Neural progenitor cell (in vitro differentiated cells): ENCODE measurements around the gene KIAA0930. TPM values are rescaled to one million over a fixed set of nuclear protein-coding genes. Genes with fewer than 3 reads are reported as not detected.

ENCODE experiments used
- DNase-seq: peaks from one replicate; pipeline ENCODE4 v3.0.0-alpha.2; 2016; ENCODE audit warnings: low spot score
- H2AFZ ChIP-seq: fragments of 200-600 bp; sonication (generic); replicated peaks from 2 replicates; pipeline ENCODE4 v1.6.1; 2016; ENCODE audit warnings: antibody characterized with exemption
- H3F3A ChIP-seq: fragments of 200-600 bp; sonication (generic); 2 replicates; pipeline ENCODE4 v1.6.1; 2016; ENCODE audit warnings: antibody characterized with exemption, low read depth
- H3K27ac ChIP-seq: fragments of 200-600 bp; sonication (generic); 2 replicates; pipeline ENCODE4 v1.5.1; 2016; ENCODE audit warnings: mild to moderate bottlenecking
- H3K27me3 ChIP-seq: fragments of 200-600 bp; sonication (generic); 2 replicates; pipeline ENCODE4 v1.6.1; 2016; ENCODE audit warnings: mild to moderate bottlenecking, moderate library complexity
- H3K36me3 ChIP-seq: fragments of 200-600 bp; sonication (generic); 2 replicates; pipeline ENCODE4 v1.5.1; 2016
- H3K4me1 ChIP-seq: fragments of 200-600 bp; sonication (generic); 2 replicates; pipeline ENCODE4 v1.6.1; 2016; ENCODE audit warnings: mixed run types
- H3K4me2 ChIP-seq: fragments of 200-600 bp; sonication (generic); 2 replicates; pipeline ENCODE4 v1.6.1; 2016
- H3K4me3 ChIP-seq: fragments of 200-600 bp; sonication (generic); 2 replicates; pipeline ENCODE4 v1.5.1; 2016
- H3K79me2 ChIP-seq: fragments of 200-600 bp; sonication (generic); 2 replicates; pipeline ENCODE4 v1.6.1; 2016; ENCODE audit warnings: low read depth
- H3K9ac ChIP-seq: fragments of 200-600 bp; sonication (generic); 2 replicates; pipeline ENCODE4 v1.6.1; 2016
- H3K9me3 ChIP-seq: fragments of 200-600 bp; sonication (generic); 2 replicates; pipeline ENCODE4 v1.5.1; 2016; ENCODE audit warnings: low read depth
- H4K20me1 ChIP-seq: fragments of 200-600 bp; sonication (generic); 2 replicates; pipeline ENCODE4 v1.6.1; 2016; ENCODE audit warnings: low read depth
- H3K27ac Mint-ChIP-seq: 3 replicates; pipeline ENCODE4 v1.8.0; 2021; ENCODE audit warnings: mixed read lengths
- H3K27me3 Mint-ChIP-seq: 2 replicates; pipeline ENCODE4 v1.8.0; 2022; ENCODE audit warnings: low read depth, mild to moderate bottlenecking, inconsistent platforms, moderate library complexity, mixed read lengths; ENCODE audit not compliant: insufficient read depth
- H3K36me3 Mint-ChIP-seq: 3 replicates; pipeline ENCODE4 v1.8.0; 2021; ENCODE audit warnings: mixed read lengths
- H3K4me1 Mint-ChIP-seq: 3 replicates; pipeline ENCODE4 v1.8.0; 2021; ENCODE audit warnings: mixed read lengths
- H3K4me3 Mint-ChIP-seq: 3 replicates; pipeline ENCODE4 v1.8.0; 2021; ENCODE audit warnings: mild to moderate bottlenecking, moderate library complexity, mixed read lengths
- H3K9me3 Mint-ChIP-seq: 3 replicates; pipeline ENCODE4 v1.8.0; 2020; ENCODE audit warnings: mixed read lengths
- CTCF ChIP-seq: fragments of 200-600 bp; sonication (generic); IDR thresholded peaks from 2 replicates; pipeline ENCODE4 v1.5.1; 2017; ENCODE audit warnings: antibody characterized with exemption, mild to moderate bottlenecking
- EZH2 ChIP-seq: fragments of 200-600 bp; sonication (generic); IDR thresholded peaks from 2 replicates; pipeline ENCODE4 v1.6.1; 2017; ENCODE audit warnings: antibody characterized with exemption, mild to moderate bottlenecking, moderate library complexity
- EZH2phosphoT487 ChIP-seq: fragments of 200-600 bp; sonication (generic); IDR thresholded peaks from 2 replicates; pipeline ENCODE4 v1.6.1; 2017; ENCODE audit warnings: antibody characterized with exemption
- total RNA-seq: library from RNA; depleted of rRNA; stranded (reverse); fragments of >200 nt; gene quantifications from 2 replicates; pipeline ENCODE4 v1.2.3, GENCODE V29; 2015; ENCODE audit warnings: low replicate concordance

The KIAA0930 gene
- total RNA-seq, 1 donor from 2014 or later, result 15.0 TPM

GRCh38 chr22:45200230-45200629 lies 40.5 kb downstream of the KIAA0930 start:
- Histone ChIP-seq H3K4me1 (peaks cover 5% of the 10 kb centered on the region), H3K4me3 (no peak overlapping the region), H3K27me3 (no peaks in the 10 kb centered on the region), H2AFZ (no peak overlapping the region), H3K79me2 (no peaks in the 10 kb centered on the region), H3K36me3 (no peaks in the 10 kb centered on the region), H3K9ac (no peak overlapping the region), H3K4me2 (no peak overlapping the region), H3F3A (no peaks in the 10 kb centered on the region), H3K9me3 (no peaks in the 10 kb centered on the region), H4K20me1 (no peaks in the 10 kb centered on the region), H3K27ac (no peak overlapping the region)
- TF ChIP-seq EZH2phosphoT487, result no peak
- no peak for TF ChIP-seq CTCF
- no peak for TF ChIP-seq EZH2
- Mint-ChIP-seq H3K4me3 (no peak overlapping the region), H3K36me3 (peaks cover 2% of the 10 kb centered on the region), H3K9me3 (no peaks in the 10 kb centered on the region), H3K4me1 (peaks cover 21% of the 10 kb centered on the region), H3K27ac (no peak overlapping the region), H3K27me3 (peaks cover 3% of the 10 kb centered on the region)
- DNase-seq, result no peak

GRCh38 chr22:45199723-45200122 lies 41.0 kb downstream of the KIAA0930 start:
- no peak for DNase-seq
- Histone ChIP-seq H3K4me1 (peaks cover 5% of the 10 kb centered on the region), H4K20me1 (no peaks in the 10 kb centered on the region), H3K27ac (no peak overlapping the region), H3K79me2 (no peaks in the 10 kb centered on the region), H3F3A (no peaks in the 10 kb centered on the region), H3K9ac (no peak overlapping the region), H3K4me3 (no peak overlapping the region), H3K36me3 (no peaks in the 10 kb centered on the region), H2AFZ (no peak overlapping the region), H3K27me3 (no peaks in the 10 kb centered on the region), H3K9me3 (no peaks in the 10 kb centered on the region), H3K4me2 (no peak overlapping the region)
- Mint-ChIP-seq H3K4me3 (no peak overlapping the region), H3K9me3 (no peaks in the 10 kb centered on the region), H3K4me1 (peaks cover 21% of the 10 kb centered on the region), H3K27ac (peak overlapping the region; percentile 58), H3K27me3 (peaks cover 2% of the 10 kb centered on the region), H3K36me3 (peaks cover 2% of the 10 kb centered on the region)
- TF ChIP-seq EZH2phosphoT487 (no peak), EZH2 (no peak), CTCF (no peak)

GRCh38 chr22:45198463-45198795 lies 42.3 kb downstream of the KIAA0930 start:
- H3K9me3 ChIP-seq, result no peaks in the 10 kb centered on the region
- Mint-ChIP-seq H3K4me3 (no peak overlapping the region), H3K36me3 (peaks cover 2% of the 10 kb centered on the region), H3K4me1 (peaks cover 24% of the 10 kb centered on the region), H3K27me3 (peaks cover 2% of the 10 kb centered on the region), H3K9me3 (no peaks in the 10 kb centered on the region), H3K27ac (no peak overlapping the region)
- H3K79me2 ChIP-seq, result no peaks in the 10 kb centered on the region
- H3K4me1 ChIP-seq, result peaks cover 5% of the 10 kb centered on the region
- no peak overlapping the region for H2AFZ ChIP-seq
- H3K9ac ChIP-seq, result no peak overlapping the region
- H3K27me3 ChIP-seq, result no peaks in the 10 kb centered on the region
- TF ChIP-seq EZH2 (no peak), CTCF (no peak), EZH2phosphoT487 (no peak)
- H3K4me2 ChIP-seq, result no peak overlapping the region
- H4K20me1 ChIP-seq, result peaks cover 3% of the 10 kb centered on the region
- no peak for DNase-seq
- H3K4me3 ChIP-seq, result no peak overlapping the region
- no peak overlapping the region for H3K27ac ChIP-seq
- H3K36me3 ChIP-seq, result no peaks in the 10 kb centered on the region
- peaks cover 2% of the 10 kb centered on the region for H3F3A ChIP-seq
